Activated naive CD8-positive, alpha-beta T cell treated with anti-CD3 and anti-CD28 coated beads, Interleukin-2, amount 50 U/mL, for 24 hours (primary cell): ENCODE measurements around the gene KCMF1.
A peak's percentile ranks its signal among the peaks of the same experiment; 100 is the strongest.
"Not testable (repeated sequence)": the region's sequence is repeated elsewhere in the genome, so short reads cannot be mapped to it uniquely, and the experiment has no call there.

Source experiments
- ATAC-seq: fragments of 150-1000 bp; cut with Tn5 transposase; one replicate; pipeline ENCODE4 v1.10.0; 2021
- DNase-seq: peaks from one replicate; pipeline ENCODE4 v3.0.0; 2021
- H3K27ac Mint-ChIP-seq: one replicate; pipeline ENCODE4 v1.8.0; 2021; ENCODE audit warnings: mild to moderate bottlenecking, mixed read lengths
- H3K27me3 Mint-ChIP-seq: one replicate; pipeline ENCODE4 v1.8.0; 2021; ENCODE audit warnings: mixed read lengths
- H3K36me3 Mint-ChIP-seq: one replicate; pipeline ENCODE4 v1.8.0; 2021; ENCODE audit warnings: low read depth, mixed read lengths
- H3K4me1 Mint-ChIP-seq: one replicate; pipeline ENCODE4 v1.8.0; 2021; ENCODE audit warnings: mixed read lengths
- H3K4me3 Mint-ChIP-seq: one replicate; pipeline ENCODE4 v1.8.0; 2021; ENCODE audit warnings: mild to moderate bottlenecking, moderate library complexity, mixed read lengths
- H3K9me3 Mint-ChIP-seq: one replicate; pipeline ENCODE4 v1.8.0; 2021; ENCODE audit warnings: mixed read lengths

KCMF1 gene

GRCh38 chr2:84944295-84944909 is 26.6 kb upstream of the KCMF1 start:
- H3K36me3 Mint-ChIP-seq: peaks cover 10% of the 10 kb centered on the region
- H3K4me3 Mint-ChIP-seq: peak overlapping the region; percentile 33
- no peak for ATAC-seq
- DNase-seq: no peak
- no peaks in the 10 kb centered on the region for H3K9me3 Mint-ChIP-seq
- peak overlapping the region; percentile 95 for H3K27ac Mint-ChIP-seq
- no peaks in the 10 kb centered on the region for H3K27me3 Mint-ChIP-seq
- H3K4me1 Mint-ChIP-seq: peaks cover 74% of the 10 kb centered on the region

- H3K36me3 Mint-ChIP-seq, H3K27me3 Mint-ChIP-seq, H3K9me3 Mint-ChIP-seq: not testable (repeated sequence)
- ATAC-seq (peak; percentile 3), DNase-seq (peak; percentile 37)
- Mint-ChIP-seq H3K4me1 (peaks cover 61% of the 10 kb centered on the region), H3K4me3 (peak overlapping the region; percentile 33), H3K27ac (peak overlapping the region; percentile 95)
Measured at GRCh38 chr2:84945838-84946203, 25.1 kb upstream of the KCMF1 start.

- Mint-ChIP-seq H3K9me3 (no peaks in the 10 kb centered on the region), H3K36me3 (peaks cover 10% of the 10 kb centered on the region), H3K27me3 (no peaks in the 10 kb centered on the region), H3K27ac (peak overlapping the region; percentile 95), H3K4me3 (peak overlapping the region; percentile 66), H3K4me1 (peaks cover 55% of the 10 kb centered on the region)
- DNase-seq: peak; percentile 80
- ATAC-seq: peak; percentile 94
Measured at GRCh38 chr2:84946204-84947009, 24.6 kb upstream of the KCMF1 start.

GRCh38 chr2:84947010-84947593 is 23.9 kb upstream of the KCMF1 start:
- Mint-ChIP-seq H3K4me3 (peak overlapping the region; percentile 66), H3K4me1 (peaks cover 50% of the 10 kb centered on the region)
- no peak for DNase-seq

GRCh38 chr2:84953535-84953934 is 17.4 kb upstream of the KCMF1 start:
- ATAC-seq: no peak
- H3K4me3 Mint-ChIP-seq: no peak overlapping the region
- H3K27me3 Mint-ChIP-seq: no peaks in the 10 kb centered on the region
- peaks cover 5% of the 10 kb centered on the region for H3K4me1 Mint-ChIP-seq
- H3K9me3 Mint-ChIP-seq: no peaks in the 10 kb centered on the region
- DNase-seq: no peak
- peaks cover 2% of the 10 kb centered on the region for H3K36me3 Mint-ChIP-seq
- no peak overlapping the region for H3K27ac Mint-ChIP-seq

More at GRCh38 chr2:84947010-84947593, 23.9 kb upstream of the KCMF1 start:
- Mint-ChIP-seq H3K27me3 (no peaks in the 10 kb centered on the region), H3K36me3 (peaks cover 10% of the 10 kb centered on the region), H3K27ac (peak overlapping the region; percentile 95), H3K9me3 (no peaks in the 10 kb centered on the region)
- no peak for ATAC-seq

- no peaks in the 10 kb centered on the region for H3K27me3 Mint-ChIP-seq
- no peak overlapping the region for H3K27ac Mint-ChIP-seq
- DNase-seq (no peak), ATAC-seq (no peak)
- H3K9me3 Mint-ChIP-seq: no peaks in the 10 kb centered on the region
- H3K36me3 Mint-ChIP-seq: peaks cover 3% of the 10 kb centered on the region
- H3K4me1 Mint-ChIP-seq: peaks cover 12% of the 10 kb centered on the region
- no peak overlapping the region for H3K4me3 Mint-ChIP-seq
Measured at GRCh38 chr2:84954329-84954728, 16.6 kb upstream of the KCMF1 start.

GRCh38 chr2:84956334-84957297 is 14.3 kb upstream of the KCMF1 start:
- no peaks in the 10 kb centered on the region for H3K9me3 Mint-ChIP-seq
- no peak overlapping the region for H3K27ac Mint-ChIP-seq
- ATAC-seq (no peak), DNase-seq (no peak)
- peaks cover 22% of the 10 kb centered on the region for H3K4me1 Mint-ChIP-seq
- no peak overlapping the region for H3K4me3 Mint-ChIP-seq
- H3K36me3 Mint-ChIP-seq: peaks cover 11% of the 10 kb centered on the region
- H3K27me3 Mint-ChIP-seq: no peaks in the 10 kb centered on the region

- no peaks in the 10 kb centered on the region for H3K9me3 Mint-ChIP-seq
- no peak overlapping the region for H3K27ac Mint-ChIP-seq
- DNase-seq: no peak
- no peak overlapping the region for H3K4me3 Mint-ChIP-seq
- H3K4me1 Mint-ChIP-seq: peaks cover 22% of the 10 kb centered on the region
- H3K36me3 Mint-ChIP-seq: peaks cover 17% of the 10 kb centered on the region
- no peaks in the 10 kb centered on the region for H3K27me3 Mint-ChIP-seq
- ATAC-seq: no peak
Measured at GRCh38 chr2:84957771-84958134, 13.2 kb upstream of the KCMF1 start.

- peaks cover 27% of the 10 kb centered on the region for H3K4me1 Mint-ChIP-seq
- no peak for DNase-seq
- ATAC-seq: peak; percentile 55
- peaks cover 24% of the 10 kb centered on the region for H3K36me3 Mint-ChIP-seq
- H3K27ac Mint-ChIP-seq: peak overlapping the region; percentile 22
- no peaks in the 10 kb centered on the region for H3K27me3 Mint-ChIP-seq
- H3K9me3 Mint-ChIP-seq: no peaks in the 10 kb centered on the region
- H3K4me3 Mint-ChIP-seq: no peak overlapping the region
Measured at GRCh38 chr2:84958135-84959059, 12.6 kb upstream of the KCMF1 start.

GRCh38 chr2:84959095-84959565 is 11.8 kb upstream of the KCMF1 start:
- no peak for ATAC-seq
- H3K27ac Mint-ChIP-seq: peak overlapping the region; percentile 3
- no peaks in the 10 kb centered on the region for H3K27me3 Mint-ChIP-seq
- H3K4me3 Mint-ChIP-seq: no peak overlapping the region
- peaks cover 34% of the 10 kb centered on the region for H3K4me1 Mint-ChIP-seq
- peaks cover 31% of the 10 kb centered on the region for H3K36me3 Mint-ChIP-seq
- no peak for DNase-seq
- H3K9me3 Mint-ChIP-seq: no peaks in the 10 kb centered on the region

- ATAC-seq (no peak), DNase-seq (no peak)
- Mint-ChIP-seq H3K27ac (peak overlapping the region; percentile 3), H3K9me3 (no peaks in the 10 kb centered on the region), H3K36me3 (peaks cover 36% of the 10 kb centered on the region), H3K4me3 (no peak overlapping the region), H3K4me1 (peaks cover 40% of the 10 kb centered on the region), H3K27me3 (no peaks in the 10 kb centered on the region)
Measured at GRCh38 chr2:84959566-84960506, 11.1 kb upstream of the KCMF1 start.

- H3K4me1 Mint-ChIP-seq: peaks cover 54% of the 10 kb centered on the region
- ATAC-seq: no peak
- DNase-seq: no peak
- no peaks in the 10 kb centered on the region for H3K9me3 Mint-ChIP-seq
- no peak overlapping the region for H3K27ac Mint-ChIP-seq
- no peaks in the 10 kb centered on the region for H3K27me3 Mint-ChIP-seq
- H3K4me3 Mint-ChIP-seq: no peak overlapping the region
- peaks cover 49% of the 10 kb centered on the region for H3K36me3 Mint-ChIP-seq
Measured at GRCh38 chr2:84962917-84963316, 8.0 kb upstream of the KCMF1 start.

GRCh38 chr2:84963323-84963691 is 7.7 kb upstream of the KCMF1 start:
- H3K36me3 Mint-ChIP-seq: peaks cover 52% of the 10 kb centered on the region
- H3K27ac Mint-ChIP-seq: no peak overlapping the region
- DNase-seq (no peak), ATAC-seq (no peak)
- H3K27me3 Mint-ChIP-seq: no peaks in the 10 kb centered on the region
- no peaks in the 10 kb centered on the region for H3K9me3 Mint-ChIP-seq
- H3K4me3 Mint-ChIP-seq: no peak overlapping the region
- peaks cover 56% of the 10 kb centered on the region for H3K4me1 Mint-ChIP-seq
